Activated CD8-positive, alpha-beta T cell treated with anti-CD3 and anti-CD28 coated beads, Interleukin-2, amount 10 ng/mL, durations not matched to agents 7 days and 5 days (primary cell): ENCODE measurements around the gene MAGI1. TPM values are rescaled to one million over a fixed set of nuclear protein-coding genes. Genes with fewer than 3 reads are reported as not detected.

Source experiments
- ATAC-seq: fragments of 150-1000 bp; cut with Tn5 transposase; one replicate; pipeline ENCODE4 v1.10.0; 2021; ENCODE audit warnings: moderate library complexity
- CTCF ChIA-PET: fragments of 350-600 bp; sonication (Branson Sonifier 250); formaldehyde crosslinking; loops from one replicate; lab custom pipeline; 2021; ENCODE audit warnings: antibody characterized with exemption; lab: Charles Lee
- POLR2A ChIA-PET: fragments of 350-600 bp; sonication (Branson Sonifier 250); formaldehyde crosslinking; loops from one replicate; lab custom pipeline; 2021; ENCODE audit warnings: antibody characterized with exemption; lab: Charles Lee
- DNase-seq: peaks from one replicate; pipeline ENCODE4 v3.0.0-alpha.2; 2020
- H3K27ac Mint-ChIP-seq: one replicate; pipeline ENCODE4 v1.8.0; 2021; ENCODE audit warnings: mild to moderate bottlenecking, mixed read lengths
- H3K27me3 Mint-ChIP-seq: one replicate; pipeline ENCODE4 v1.8.0; 2021; ENCODE audit warnings: low read depth, mixed read lengths
- H3K36me3 Mint-ChIP-seq: one replicate; pipeline ENCODE4 v1.8.0; 2021; ENCODE audit warnings: low read depth, mixed read lengths
- H3K4me1 Mint-ChIP-seq: one replicate; pipeline ENCODE4 v1.8.0; 2021; ENCODE audit warnings: low read depth, mixed read lengths
- H3K4me3 Mint-ChIP-seq: one replicate; pipeline ENCODE4 v1.8.0; 2021; ENCODE audit warnings: mild to moderate bottlenecking, mixed read lengths
- H3K9me3 Mint-ChIP-seq: one replicate; pipeline ENCODE4 v1.8.0; 2022; ENCODE audit warnings: mixed read lengths; ENCODE audit not compliant: insufficient read depth
- total RNA-seq, 2 experiments: library from RNA; stranded (reverse); gene quantifications; one replicate each; pipeline ENCODE4 v1.2.3, GENCODE V29; 2021

The MAGI1 gene
- total RNA-seq, 2 experiments from 2014 or later, result not detected

- no peaks in the 10 kb centered on the region for H3K27me3 Mint-ChIP-seq
- ChIA-PET POLR2A (no interaction called here), CTCF (no interaction called here)
- H3K9me3 Mint-ChIP-seq, result no peaks in the 10 kb centered on the region
- H3K36me3 Mint-ChIP-seq, result no peaks in the 10 kb centered on the region
- ATAC-seq (no peak), DNase-seq (no peak)
- no peaks in the 10 kb centered on the region for H3K4me1 Mint-ChIP-seq
- H3K4me3 Mint-ChIP-seq, result no peak overlapping the region
- H3K27ac Mint-ChIP-seq, result no peak overlapping the region
Measured at GRCh38 chr3:65439641-65440284, 599.0 kb downstream of the MAGI1 start.

- POLR2A ChIA-PET, result no interaction called here
- CTCF ChIA-PET, result no interaction called here
Measured at GRCh38 chr3:65438612-65439011, 600.1 kb downstream of the MAGI1 start.

GRCh38 chr3:65438096-65438495 lies 600.6 kb downstream of the MAGI1 start:
- CTCF ChIA-PET, result no interaction called here
- Mint-ChIP-seq H3K27me3 (no peaks in the 10 kb centered on the region), H3K27ac (no peak overlapping the region), H3K4me3 (no peak overlapping the region), H3K9me3 (no peaks in the 10 kb centered on the region), H3K4me1 (no peaks in the 10 kb centered on the region), H3K36me3 (no peaks in the 10 kb centered on the region)
- POLR2A ChIA-PET, result no interaction called here
- DNase-seq, result no peak
- no peak for ATAC-seq

More at GRCh38 chr3:65438612-65439011, 600.1 kb downstream of the MAGI1 start:
- ATAC-seq (no peak), DNase-seq (no peak)
- H3K27ac Mint-ChIP-seq, result no peak overlapping the region
- H3K36me3 Mint-ChIP-seq, result no peaks in the 10 kb centered on the region
- H3K4me3 Mint-ChIP-seq, result no peak overlapping the region
- no peaks in the 10 kb centered on the region for H3K9me3 Mint-ChIP-seq
- no peaks in the 10 kb centered on the region for H3K4me1 Mint-ChIP-seq
- H3K27me3 Mint-ChIP-seq, result no peaks in the 10 kb centered on the region

DNA sequence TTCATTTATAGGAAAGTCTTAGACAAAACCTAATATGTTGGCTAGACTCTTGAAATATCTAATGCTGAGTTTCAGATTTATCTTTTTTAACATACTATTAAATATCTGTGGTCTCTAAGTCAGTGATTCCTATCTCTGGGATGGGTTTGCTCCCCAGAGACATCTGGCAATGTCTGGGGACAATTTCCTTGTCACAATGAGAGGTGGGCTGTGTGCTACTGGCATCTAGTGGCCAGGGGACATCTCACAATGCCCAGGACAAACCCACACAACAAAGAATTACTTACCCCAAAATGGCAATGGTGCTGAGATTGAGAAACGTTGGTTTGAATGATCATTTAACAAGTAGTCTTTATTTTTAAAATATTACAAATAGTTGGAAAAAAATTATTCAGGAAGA lies 602.1 kb downstream of the MAGI1 start:
- no peak overlapping the region for H3K4me3 Mint-ChIP-seq
- no peak overlapping the region for H3K27ac Mint-ChIP-seq
- no peaks in the 10 kb centered on the region for H3K9me3 Mint-ChIP-seq
- CTCF ChIA-PET, result no interaction called here
- ATAC-seq (no peak), DNase-seq (no peak)
- H3K27me3 Mint-ChIP-seq, result no peaks in the 10 kb centered on the region
- no peaks in the 10 kb centered on the region for H3K36me3 Mint-ChIP-seq
- POLR2A ChIA-PET, result no interaction called here
- H3K4me1 Mint-ChIP-seq, result no peaks in the 10 kb centered on the region

DNA sequence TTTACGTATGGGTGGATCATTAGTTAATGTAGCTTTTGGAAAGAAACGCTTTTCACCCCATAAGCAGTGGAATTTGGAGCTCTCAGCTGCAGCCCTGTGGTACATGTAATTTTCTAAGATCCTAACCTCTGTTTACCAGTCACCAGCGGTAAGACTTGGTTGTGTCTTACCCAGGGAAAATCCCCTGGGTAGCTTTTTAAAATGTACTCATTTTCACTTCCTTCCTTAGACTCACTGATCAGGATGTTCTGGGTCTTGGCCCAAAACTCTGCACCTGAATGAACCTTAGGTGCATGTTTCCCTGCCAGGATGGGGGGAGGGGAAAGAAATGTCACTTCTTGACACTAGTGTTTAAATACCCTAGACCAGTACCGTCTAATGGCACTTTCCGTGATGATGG lies 605.2 kb downstream of the MAGI1 start:
- Mint-ChIP-seq H3K27me3 (no peaks in the 10 kb centered on the region), H3K4me1 (no peaks in the 10 kb centered on the region), H3K4me3 (no peak overlapping the region), H3K36me3 (no peaks in the 10 kb centered on the region), H3K27ac (no peak overlapping the region), H3K9me3 (no peaks in the 10 kb centered on the region)
- ChIA-PET CTCF (no interaction called here), POLR2A (no interaction called here)
- DNase-seq, result no peak
- no peak for ATAC-seq

GRCh38 chr3:65432388-65433003 lies 606.2 kb downstream of the MAGI1 start:
- DNase-seq (no peak), ATAC-seq (no peak)
- no peaks in the 10 kb centered on the region for H3K36me3 Mint-ChIP-seq
- CTCF ChIA-PET, result no interaction called here
- H3K4me3 Mint-ChIP-seq, result no peak overlapping the region
- no peaks in the 10 kb centered on the region for H3K27me3 Mint-ChIP-seq
- H3K9me3 Mint-ChIP-seq, result no peaks in the 10 kb centered on the region
- POLR2A ChIA-PET, result no interaction called here
- no peaks in the 10 kb centered on the region for H3K4me1 Mint-ChIP-seq
- H3K27ac Mint-ChIP-seq, result no peak overlapping the region

DNA sequence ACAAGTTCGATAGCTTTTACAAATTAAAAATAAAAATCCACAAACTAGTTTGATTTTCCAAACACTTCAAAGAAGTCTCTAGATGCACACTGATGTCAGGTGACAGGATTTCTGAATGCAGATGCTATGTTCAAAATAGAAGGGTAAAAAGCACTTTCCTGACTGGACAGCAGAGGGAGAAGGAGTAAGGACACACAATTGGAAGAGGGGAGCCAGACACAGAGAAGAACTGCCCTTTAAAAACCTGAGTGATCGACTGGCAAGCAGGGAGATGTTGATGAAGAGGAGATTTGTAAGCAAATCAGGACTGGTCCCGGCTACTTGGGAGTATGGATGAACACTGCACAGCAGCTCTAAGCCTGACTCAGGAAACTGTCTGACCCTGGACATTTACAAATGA lies 612.8 kb downstream of the MAGI1 start:
- ChIA-PET CTCF (no interaction called here), POLR2A (no interaction called here)
- H3K27me3 Mint-ChIP-seq, result no peaks in the 10 kb centered on the region
- no peak for DNase-seq
- no peaks in the 10 kb centered on the region for H3K36me3 Mint-ChIP-seq
- no peaks in the 10 kb centered on the region for H3K9me3 Mint-ChIP-seq
- ATAC-seq, result no peak
- H3K4me3 Mint-ChIP-seq, result no peak overlapping the region
- no peak overlapping the region for H3K27ac Mint-ChIP-seq
- no peaks in the 10 kb centered on the region for H3K4me1 Mint-ChIP-seq

DNA sequence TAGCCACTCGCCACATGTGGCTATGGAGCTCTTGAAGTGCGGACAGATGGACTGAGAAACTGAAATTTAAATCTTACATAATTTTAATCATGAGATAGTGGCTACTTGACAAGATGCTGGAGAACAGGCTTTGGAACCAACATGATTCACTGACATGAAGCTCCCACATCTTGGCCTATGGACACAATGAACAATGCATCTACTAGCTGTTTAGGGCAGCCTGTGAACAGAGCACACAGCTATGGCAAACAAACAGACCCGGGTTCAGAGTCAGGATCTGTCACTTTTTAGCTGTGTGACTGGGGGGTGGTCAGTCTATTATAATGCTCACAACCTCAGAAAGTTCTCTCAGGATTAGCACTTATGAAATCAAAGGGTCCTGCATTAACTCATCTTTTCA lies 616.6 kb downstream of the MAGI1 start:
- ChIA-PET CTCF (no interaction called here), POLR2A (no interaction called here)
- Mint-ChIP-seq H3K9me3 (no peaks in the 10 kb centered on the region), H3K4me3 (no peak overlapping the region), H3K36me3 (no peaks in the 10 kb centered on the region), H3K27ac (no peak overlapping the region), H3K27me3 (no peaks in the 10 kb centered on the region), H3K4me1 (no peaks in the 10 kb centered on the region)
- no peak for ATAC-seq
- no peak for DNase-seq

DNA sequence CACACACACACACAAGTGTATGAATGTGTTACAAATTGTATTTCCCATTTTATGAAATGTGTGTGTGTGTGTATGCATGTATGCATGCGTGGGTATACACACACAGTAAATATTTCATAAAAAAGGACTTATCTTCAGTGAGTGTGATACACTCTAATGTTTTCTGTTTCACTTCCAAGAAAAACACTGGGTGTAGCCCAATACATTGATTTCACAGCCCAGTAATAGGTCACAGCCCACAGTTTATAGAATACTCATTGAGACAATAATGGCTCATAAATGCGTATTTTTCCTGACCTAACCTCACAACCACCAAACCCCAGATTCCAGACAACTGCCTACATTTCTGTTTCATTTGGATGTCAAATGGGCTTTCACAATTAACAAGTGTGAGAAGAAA lies 619.5 kb downstream of the MAGI1 start:
- peaks cover 3% of the 10 kb centered on the region for H3K9me3 Mint-ChIP-seq
- DNase-seq, result no peak
- H3K27ac Mint-ChIP-seq, result no peak overlapping the region
- CTCF ChIA-PET, result no interaction called here
- POLR2A ChIA-PET, result no interaction called here
- H3K4me3 Mint-ChIP-seq, result no peak overlapping the region
- no peak for ATAC-seq
- no peaks in the 10 kb centered on the region for H3K4me1 Mint-ChIP-seq
- no peaks in the 10 kb centered on the region for H3K27me3 Mint-ChIP-seq
- H3K36me3 Mint-ChIP-seq, result no peaks in the 10 kb centered on the region

GRCh38 chr3:65413891-65414290 lies 624.8 kb downstream of the MAGI1 start:
- no peak for DNase-seq
- no peaks in the 10 kb centered on the region for H3K4me1 Mint-ChIP-seq
- no peak overlapping the region for H3K4me3 Mint-ChIP-seq
- CTCF ChIA-PET, result no interaction called here
- no peaks in the 10 kb centered on the region for H3K27me3 Mint-ChIP-seq
- POLR2A ChIA-PET, result no interaction called here
- H3K27ac Mint-ChIP-seq, result no peak overlapping the region
- peaks cover 3% of the 10 kb centered on the region for H3K9me3 Mint-ChIP-seq
- H3K36me3 Mint-ChIP-seq, result no peaks in the 10 kb centered on the region
- ATAC-seq, result no peak

DNA sequence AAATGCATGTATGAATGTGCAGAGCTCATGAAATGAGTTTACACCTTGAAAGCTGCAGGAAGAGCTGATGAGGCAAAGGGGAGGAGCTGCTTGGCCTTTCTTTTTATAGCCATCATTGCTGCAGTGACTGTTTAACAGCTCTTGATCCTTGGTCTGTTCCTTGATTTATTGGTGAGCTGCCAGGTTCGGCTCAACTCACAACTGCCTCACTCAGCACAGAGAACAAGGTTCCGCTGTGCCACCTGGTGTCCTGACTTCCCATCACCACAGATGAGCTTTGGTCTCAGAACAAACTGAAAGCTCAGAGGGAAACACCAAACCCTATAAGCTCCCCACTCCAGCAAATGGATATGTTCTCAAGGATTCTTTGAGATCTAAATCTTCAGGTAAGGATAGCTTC lies 626.1 kb downstream of the MAGI1 start:
- ChIA-PET POLR2A (no interaction called here), CTCF (no interaction called here)
- DNase-seq (no peak), ATAC-seq (no peak)
- H3K27me3 Mint-ChIP-seq, result no peaks in the 10 kb centered on the region
- H3K9me3 Mint-ChIP-seq, result peaks cover 3% of the 10 kb centered on the region
- no peaks in the 10 kb centered on the region for H3K36me3 Mint-ChIP-seq
- H3K4me3 Mint-ChIP-seq, result no peak overlapping the region
- H3K27ac Mint-ChIP-seq, result no peak overlapping the region
- H3K4me1 Mint-ChIP-seq, result no peaks in the 10 kb centered on the region

DNA sequence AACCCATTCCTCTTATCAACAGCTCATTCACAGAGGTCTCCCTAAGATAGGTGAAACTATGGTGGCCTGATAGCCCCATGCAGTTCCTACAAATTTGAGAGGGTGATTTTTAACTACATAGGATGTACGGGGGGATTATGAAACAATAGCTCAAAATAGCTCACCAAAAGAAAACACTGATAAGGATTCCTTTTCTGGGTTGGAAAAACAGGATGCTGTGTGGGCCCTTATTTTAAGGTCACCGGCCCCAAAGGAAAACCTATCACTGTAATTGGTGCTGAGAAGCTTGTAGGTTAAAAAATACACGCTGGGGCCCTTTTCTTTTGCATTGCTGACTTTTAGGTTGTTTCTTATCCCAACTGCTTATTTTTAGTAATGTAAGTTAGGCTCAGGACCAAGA lies 627.4 kb downstream of the MAGI1 start:
- no peaks in the 10 kb centered on the region for H3K27me3 Mint-ChIP-seq
- ChIA-PET POLR2A (no interaction called here), CTCF (no interaction called here)
- no peak overlapping the region for H3K4me3 Mint-ChIP-seq
- H3K36me3 Mint-ChIP-seq, result no peaks in the 10 kb centered on the region
- H3K9me3 Mint-ChIP-seq, result peaks cover 1% of the 10 kb centered on the region
- no peak for DNase-seq
- no peak for ATAC-seq
- H3K27ac Mint-ChIP-seq, result no peak overlapping the region
- no peaks in the 10 kb centered on the region for H3K4me1 Mint-ChIP-seq

GRCh38 chr3:65409176-65409569 lies 629.5 kb downstream of the MAGI1 start:
- no peak for ATAC-seq
- Mint-ChIP-seq H3K36me3 (no peaks in the 10 kb centered on the region), H3K9me3 (no peaks in the 10 kb centered on the region), H3K4me1 (no peaks in the 10 kb centered on the region), H3K27ac (no peak overlapping the region), H3K4me3 (no peak overlapping the region), H3K27me3 (no peaks in the 10 kb centered on the region)
- CTCF ChIA-PET, result no interaction called here
- DNase-seq, result no peak
- POLR2A ChIA-PET, result no interaction called here
